HepG2 (cell line): ENCODE results near the gene VIM. TPM values are rescaled to one million over a fixed set of nuclear protein-coding genes. Genes with fewer than 3 reads are reported as not detected.

Experiments used
- ETV6 ChIP-seq: sonication (generic); formaldehyde crosslinking; conservative IDR thresholded peaks from 2 replicates; pipeline ENCODE4 v1.4.0; 2020; ENCODE audit warnings: missing genetic modification reagents
- EZH2 ChIP-seq: conservative IDR thresholded peaks from 2 replicates; pipeline ENCODE4 v1.6.1; 2012; ENCODE audit warnings: mild to moderate bottlenecking, low read depth, low read length, moderate library complexity
- FOXJ3 ChIP-seq: sonication (generic); formaldehyde crosslinking; IDR thresholded peaks from 2 replicates; pipeline ENCODE4 v1.4.0; 2020; ENCODE audit warnings: missing genetic modification reagents, mild to moderate bottlenecking, borderline replicate concordance
- KDM2A ChIP-seq: sonication (generic); formaldehyde crosslinking; IDR thresholded peaks from 2 replicates; pipeline ENCODE4 v1.4.0; 2020; ENCODE audit warnings: low read depth, missing genetic modification reagents, borderline replicate concordance
- KLF11 ChIP-seq: IDR thresholded peaks from 2 replicates; pipeline ENCODE4 v1.6.1; 2016; ENCODE audit warnings: missing compliant biosample characterization
- MTF2 ChIP-seq: sonication (generic); formaldehyde crosslinking; IDR thresholded peaks from 2 replicates; pipeline ENCODE4 v1.5.0; 2020; ENCODE audit warnings: missing genetic modification reagents, borderline replicate concordance
- MXD3 ChIP-seq: IDR thresholded peaks from 2 replicates; pipeline ENCODE4 v1.6.1; 2016; ENCODE audit warnings: mild to moderate bottlenecking, missing biosample characterization, missing genetic modification reagents
- POLR2A ChIP-seq, 2 experiments: IDR thresholded peaks; 2 replicates each; pipeline ENCODE4 v1.6.1; 2011; ENCODE audit warnings: low read depth in 2 of 2, low read length in 2 of 2, mild to moderate bottlenecking in 1 of 2, moderate library complexity in 1 of 2; ENCODE audit not compliant: insufficient read depth in 1 of 2
- POLR2G ChIP-seq: fragments of 200-400 bp; formaldehyde crosslinking; IDR thresholded peaks from 2 replicates; pipeline ENCODE4 v1.6.1; 2018; ENCODE audit warnings: mild to moderate bottlenecking, low read depth, low read length, moderate library complexity
- SAP130 ChIP-seq: IDR thresholded peaks from 2 replicates; pipeline ENCODE4 v1.6.1; 2016; ENCODE audit warnings: low read depth
- THAP9 ChIP-seq: sonication (generic); formaldehyde crosslinking; IDR thresholded peaks from 2 replicates; pipeline ENCODE4; 2020; ENCODE audit warnings: missing genetic modification reagents, mild to moderate bottlenecking, borderline replicate concordance
- U2AF2 ChIP-seq: fragments of 200-400 bp; formaldehyde crosslinking; IDR thresholded peaks from 2 replicates; pipeline ENCODE4 v1.6.1; 2017; ENCODE audit warnings: low read depth, mild to moderate bottlenecking, low read length
- ZBTB26 ChIP-seq: IDR thresholded peaks from 2 replicates; pipeline ENCODE4 v1.6.1; 2016; ENCODE audit warnings: missing compliant biosample characterization, missing genetic modification reagents, borderline replicate concordance
- ZNF205 ChIP-seq: IDR thresholded peaks from 2 replicates; pipeline ENCODE4 v1.6.1; 2018; ENCODE audit warnings: missing biosample characterization, missing genetic modification reagents
- ZNF331 ChIP-seq: sonication (generic); formaldehyde crosslinking; IDR thresholded peaks from 2 replicates; pipeline ENCODE4 v1.4.0; 2020; ENCODE audit warnings: missing genetic modification reagents
- ZNF576 ChIP-seq: sonication (generic); formaldehyde crosslinking; IDR thresholded peaks from 2 replicates; pipeline ENCODE4 v1.4.0; 2020; ENCODE audit warnings: mild to moderate bottlenecking, missing genetic modification reagents
- ZNF598 ChIP-seq: sonication (generic); formaldehyde crosslinking; IDR thresholded peaks from 2 replicates; pipeline ENCODE4 v1.5.1; 2020; ENCODE audit warnings: mild to moderate bottlenecking, missing genetic modification reagents, borderline replicate concordance
- ZNF652 ChIP-seq: IDR thresholded peaks from 2 replicates; pipeline ENCODE4 v1.6.1; 2016; ENCODE audit warnings: low read depth, borderline replicate concordance
- ZNF724P ChIP-seq: sonication (generic); formaldehyde crosslinking; IDR thresholded peaks from 2 replicates; pipeline ENCODE4 v1.8.0; 2022; ENCODE audit warnings: missing genetic modification reagents, borderline replicate concordance
- ZNF749 ChIP-seq: sonication (generic); formaldehyde crosslinking; IDR thresholded peaks from 2 replicates; pipeline ENCODE4 v1.8.0; 2022; ENCODE audit warnings: mild to moderate bottlenecking, missing genetic modification reagents, moderate library complexity, borderline replicate concordance
- polyA plus RNA-seq, 8 experiments: library from polyadenylated mRNA; depleted of rRNA in 3 of 8; stranded (reverse) in 7 of 8; unstranded in 1 of 8; fragments of >200 nt; fragmentation: Illumina TruSeq in 4 of 8; extraction: Trizol in 4 of 8; gene quantifications; 2 replicates each; pipeline versions ENCODE4 v1.2.1 to v1.2.3, GENCODE V29; 2011 to 2016; ENCODE audit warnings: low read depth in 4 of 8, missing spikeins in 1 of 8, mixed read lengths in 1 of 8; ENCODE audit not compliant: insufficient read depth in 1 of 8
- total RNA-seq, 5 experiments: library from RNA; depleted of rRNA; stranded (reverse); fragments of >200 nt; fragmentation: Illumina TruSeq; extraction: Trizol; gene quantifications; 2 replicates each; pipeline ENCODE4 v1.2.3, GENCODE V29; 2016; ENCODE audit warnings: low read depth in 1 of 5

Gene VIM
- total and polyA plus RNA-seq, 2 of the 13 experiments (the other 11 are each of a cell fraction or from before 2014, with no cell fraction given): not detected

- TF ChIP-seq ZNF724P: peak; percentile 82; the same call in 1 of the 2 replicates
- TF ChIP-seq ZNF205 (CRISPR knock-in tag): peak; percentile 70
- TF ChIP-seq EZH2: no peak
- TF ChIP-seq ZBTB26 (CRISPR knock-in tag): peak; percentile 61; the same call in 1 of the 2 replicates
- TF ChIP-seq THAP9 (CRISPR knock-in tag): peak; percentile 87
- 0 out of 4 replicates have a peak, but pooled peaks have one; percentile 10 to 32 for TF ChIP-seq POLR2A (IDR thresholded peaks at IDR 0.05; ENCODE audit: insufficient read depth in 1 of 2, low read depth in 2 of 2, low read length in 2 of 2)
- TF ChIP-seq KDM2A (CRISPR knock-in tag): peak; percentile 99
- TF ChIP-seq KLF11 (CRISPR knock-in tag): peak; percentile 67; the same call in 1 of the 2 replicates
- peak; percentile 90; the same call in 1 of the 2 replicates for TF ChIP-seq MTF2 (CRISPR knock-in tag)
- peak; percentile 70; the same call in 1 of the 2 replicates for TF ChIP-seq ZNF598 (CRISPR knock-in tag)
- peak; percentile 53 for TF ChIP-seq POLR2G
- TF ChIP-seq ZNF652 (CRISPR knock-in tag): no peak
- peak; percentile 83 for TF ChIP-seq SAP130 (CRISPR knock-in tag)
- TF ChIP-seq ZNF331: peak; percentile 89
- peak; percentile 23; the same call in 1 of the 2 replicates for TF ChIP-seq FOXJ3 (CRISPR knock-in tag)
- TF ChIP-seq ZNF576 (CRISPR knock-in tag): peak; percentile 79; the same call in 1 of the 2 replicates
- peak; percentile 87; the same call in 1 of the 2 replicates for TF ChIP-seq MXD3 (CRISPR knock-in tag)
- peak; percentile 78; the same call in 1 of the 2 replicates for TF ChIP-seq U2AF2
- peak; percentile 79; the same call in 1 of the 2 replicates for TF ChIP-seq ETV6 (CRISPR knock-in tag)
- TF ChIP-seq ZNF749: peak; percentile 90; the same call in 1 of the 2 replicates
These were observed 26.9 kb upstream of the VIM start, which contains the start of gene TRDMT1 (continued) for GRCh38 chr10:17200912-17201793.
